Smooth muscle cell (in vitro differentiated cells): ENCODE data around the gene AGFG1. TPM values are rescaled to one million over a fixed set of nuclear protein-coding genes. Genes with fewer than 3 reads are reported as not detected.

ENCODE experiments used
- DNase-seq: peaks from one replicate; lab custom pipeline; 2025; ENCODE audit not compliant: unreplicated experiment; lab: John Stamatoyannopoulos, UW
- H2AFZ ChIP-seq: fragments of 200-600 bp; sonication (generic); 2 replicates; pipeline ENCODE4 v1.6.0; 2016; ENCODE audit warnings: antibody characterized with exemption, low read depth, mild to moderate bottlenecking
- H3F3A ChIP-seq: fragments of 200-600 bp; sonication (generic); 2 replicates; pipeline ENCODE4 v1.6.0; 2017; ENCODE audit warnings: antibody characterized with exemption, low read depth
- H3K27ac ChIP-seq: fragments of 200-600 bp; sonication (generic); 2 replicates; pipeline ENCODE4 v1.5.1; 2016; ENCODE audit warnings: low read depth, mild to moderate bottlenecking
- H3K27me3 ChIP-seq: fragments of 200-600 bp; sonication (generic); 2 replicates; pipeline ENCODE4 v1.6.1; 2016; ENCODE audit warnings: low read depth, mild to moderate bottlenecking
- H3K36me3 ChIP-seq: fragments of 200-600 bp; sonication (generic); 2 replicates; pipeline ENCODE4 v1.5.1; 2016; ENCODE audit warnings: low read depth
- H3K4me1 ChIP-seq: fragments of 200-600 bp; sonication (generic); 2 replicates; pipeline ENCODE4 v1.5.1; 2016; ENCODE audit warnings: low read depth
- H3K4me2 ChIP-seq: fragments of 200-600 bp; sonication (generic); 2 replicates; pipeline ENCODE4 v1.6.0; 2016; ENCODE audit warnings: mild to moderate bottlenecking
- H3K4me3 ChIP-seq: fragments of 200-600 bp; sonication (generic); 2 replicates; pipeline ENCODE4 v1.5.1; 2016; ENCODE audit warnings: mild to moderate bottlenecking
- H3K79me2 ChIP-seq: fragments of 200-600 bp; sonication (generic); 2 replicates; pipeline ENCODE4 v1.6.0; 2016; ENCODE audit warnings: low read depth, mild to moderate bottlenecking
- H3K9ac ChIP-seq: fragments of 200-600 bp; sonication (generic); 2 replicates; pipeline ENCODE4 v1.6.0; 2016; ENCODE audit warnings: low read depth
- H3K9me3 ChIP-seq: fragments of 200-600 bp; sonication (generic); replicated peaks from 2 replicates; pipeline ENCODE4 v1.5.1; 2016; ENCODE audit warnings: low read depth
- H4K20me1 ChIP-seq: fragments of 200-600 bp; sonication (generic); 2 replicates; pipeline ENCODE4 v1.6.0; 2016; ENCODE audit warnings: low read depth
- CTCF ChIP-seq: fragments of 200-600 bp; sonication (generic); IDR thresholded peaks from 2 replicates; pipeline ENCODE4 v1.5.1; 2017; ENCODE audit warnings: borderline replicate concordance, mild to moderate bottlenecking, antibody characterized with exemption; ENCODE audit not compliant: insufficient read depth, poor library complexity, severe bottlenecking
- WGBS: methylation state at CpG from one replicate; pipeline ENCODE4 v1.1.7; 2016; ENCODE audit warnings: low lambda C conversion rate; 5-methylcytosine and 5-hydroxymethylcytosine counted together
- polyA plus RNA-seq: library from polyadenylated mRNA; unstranded; fragments of >200 nt; fragmentation: Nextera tagmentation; extraction: Ambion mirVana; gene quantifications from 2 replicates; pipeline ENCODE4 v1.2.1, GENCODE V29; 2016
- total RNA-seq: library from RNA; depleted of rRNA; stranded (reverse); fragments of >200 nt; gene quantifications from 2 replicates; pipeline ENCODE4 v1.2.3, GENCODE V29; 2014

AGFG1 gene
- total and polyA plus RNA-seq, 2 experiments from 2014 or later, result 60.5 to 127 TPM

DNA sequence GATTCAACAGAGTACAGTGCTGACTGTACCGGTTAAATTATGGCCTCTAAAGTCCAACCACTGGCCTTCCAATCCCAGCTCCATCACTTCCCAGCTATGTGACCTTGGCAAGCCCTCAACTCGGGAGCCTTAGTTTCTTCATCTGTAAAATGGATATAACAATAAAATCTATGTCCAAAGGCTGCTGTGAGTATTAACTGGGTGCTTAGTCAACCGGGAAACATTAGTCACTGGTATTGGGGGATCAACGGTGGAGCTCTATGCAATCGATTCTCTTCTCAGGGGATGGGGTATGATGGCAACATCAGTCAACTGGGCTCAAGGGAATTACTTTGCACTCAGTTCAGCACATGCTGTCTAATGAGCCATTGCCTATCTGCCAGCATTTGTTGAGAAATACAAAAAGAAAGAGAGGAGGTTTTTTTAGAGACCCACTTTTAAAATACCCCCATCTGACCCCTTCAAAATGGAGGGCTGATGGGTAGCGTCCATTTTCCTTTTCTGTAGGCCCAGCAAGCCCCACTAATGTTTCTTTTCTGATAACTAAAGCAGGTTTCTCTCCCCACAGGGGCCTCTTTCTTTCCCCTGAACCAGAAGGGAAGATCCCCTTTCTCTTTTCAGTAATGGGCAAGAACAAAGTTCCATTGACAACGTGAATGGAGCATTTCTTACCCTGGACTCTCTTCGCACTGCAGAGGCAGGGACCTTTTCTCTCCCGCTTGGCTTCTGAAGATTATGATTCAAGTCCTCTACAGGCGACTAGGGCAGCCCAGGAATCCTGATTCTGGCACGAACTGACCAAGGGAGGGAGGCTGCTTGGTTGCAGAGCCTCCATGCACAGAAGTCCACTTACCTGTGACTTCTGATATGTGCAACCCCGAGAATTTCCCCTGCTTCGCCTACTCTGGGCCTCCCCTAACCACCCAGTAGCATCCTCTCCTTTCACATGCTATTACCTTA, 8.7 kb upstream of the AGFG1 start:
- no peak overlapping the region for H3K27ac ChIP-seq
- 93% methylated on average over 13 of the region's 13 CpGs for WGBS
- no peak overlapping the region for H3K4me2 ChIP-seq
- no peaks in the 10 kb centered on the region for H3K36me3 ChIP-seq
- peaks cover 10% of the 10 kb centered on the region for H3K4me1 ChIP-seq
- H3K9me3 ChIP-seq, result no peaks in the 10 kb centered on the region
- no peak for TF ChIP-seq CTCF
- no peak overlapping the region for H2AFZ ChIP-seq
- H3F3A ChIP-seq, result peaks cover 14% of the 10 kb centered on the region
- DNase-seq, result no peak
- H3K4me3 ChIP-seq, result no peak overlapping the region
- H3K27me3 ChIP-seq, result no peaks in the 10 kb centered on the region
- no peak overlapping the region for H3K9ac ChIP-seq
- no peaks in the 10 kb centered on the region for H4K20me1 ChIP-seq
- no peaks in the 10 kb centered on the region for H3K79me2 ChIP-seq

DNA sequence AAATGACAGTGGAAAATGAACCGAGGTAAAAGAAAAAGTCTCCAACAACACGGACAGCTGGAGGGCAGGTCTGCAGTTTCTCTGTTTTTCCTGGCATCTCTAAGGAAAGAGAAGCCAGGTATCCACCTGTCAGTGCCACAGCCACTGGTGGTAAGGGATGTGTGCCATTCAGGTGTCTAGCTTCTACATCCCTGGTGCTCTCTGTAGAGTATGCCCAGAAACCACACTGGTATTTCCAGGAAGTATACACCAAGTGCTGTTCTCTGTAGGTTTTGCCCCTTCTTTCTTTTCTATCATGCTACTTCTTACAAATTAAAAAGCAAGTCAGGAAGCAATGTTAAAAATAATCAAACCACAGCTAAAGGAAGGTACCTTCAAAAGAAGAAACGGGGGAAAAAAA, 7.6 kb upstream of the AGFG1 start:
- Histone ChIP-seq H2AFZ (no peak overlapping the region), H3K27me3 (no peaks in the 10 kb centered on the region), H3K4me3 (no peak overlapping the region), H3K4me1 (peaks cover 10% of the 10 kb centered on the region), H3K36me3 (no peaks in the 10 kb centered on the region), H3F3A (peaks cover 14% of the 10 kb centered on the region), H4K20me1 (no peaks in the 10 kb centered on the region), H3K9me3 (no peaks in the 10 kb centered on the region), H3K9ac (no peak overlapping the region), H3K4me2 (peak overlapping the region; percentile 67), H3K79me2 (no peaks in the 10 kb centered on the region), H3K27ac (no peak overlapping the region)
- no peak for DNase-seq
- no peak for TF ChIP-seq CTCF
- 83% methylated on average over 3 of the region's 3 CpGs for WGBS

- Histone ChIP-seq H3K27me3 (no peaks in the 10 kb centered on the region), H3K27ac (peak overlapping the region; percentile 96), H3K9me3 (no peaks in the 10 kb centered on the region), H3F3A (peaks cover 14% of the 10 kb centered on the region), H3K9ac (no peak overlapping the region), H3K4me3 (no peak overlapping the region), H4K20me1 (no peaks in the 10 kb centered on the region), H2AFZ (no peak overlapping the region), H3K36me3 (no peaks in the 10 kb centered on the region), H3K4me2 (peak overlapping the region; percentile 67), H3K79me2 (no peaks in the 10 kb centered on the region), H3K4me1 (peaks cover 10% of the 10 kb centered on the region)
- 90% methylated on average over 7 of the region's 7 CpGs for WGBS
- TF ChIP-seq CTCF, result no peak
- DNase-seq, result no peak
Measured at GRCh38 chr2:227464851-227465250, 7.1 kb upstream of the AGFG1 start.
